Muscle layer of duodenum (tissue), 2 donors: ENCODE results near the gene KIAA0513.
A peak's percentile ranks its signal among the peaks of the same experiment; 100 is the strongest.

Experiments used
- H3K27ac ChIP-seq: one replicate; pipeline ENCODE4 v1.7.0; 2013; ENCODE audit warnings: mild to moderate bottlenecking, low read length
- H3K27me3 ChIP-seq: one replicate; pipeline ENCODE4 v1.7.0; 2013; ENCODE audit warnings: low read depth, mild to moderate bottlenecking, control low read depth, low read length
- H3K36me3 ChIP-seq, 2 donors: one replicate each; pipeline ENCODE4 v1.7.0; 2013; ENCODE audit warnings: low read length in 2 of 2, control low read depth in 1 of 2, mild to moderate bottlenecking in 1 of 2; ENCODE audit not compliant: insufficient read depth in 2 of 2, control insufficient read depth in 1 of 2
- H3K4me1 ChIP-seq, 2 donors: one replicate each; pipeline ENCODE4 v1.7.0; 2013; ENCODE audit warnings: low read length in 2 of 2, mild to moderate bottlenecking in 2 of 2, control low read depth in 1 of 2, moderate library complexity in 1 of 2; ENCODE audit not compliant: insufficient read depth in 2 of 2, control insufficient read depth in 1 of 2
- H3K4me3 ChIP-seq, 2 donors: one replicate each; pipeline ENCODE4 v1.7.0; 2013; ENCODE audit warnings: low read length in 2 of 2, low read depth in 1 of 2, mild to moderate bottlenecking in 1 of 2
- H3K9me3 ChIP-seq, 2 donors: one replicate each; pipeline ENCODE4 v1.7.0; 2013; ENCODE audit warnings: low read length in 2 of 2, control low read depth in 1 of 2, mild to moderate bottlenecking in 1 of 2; ENCODE audit not compliant: control insufficient read depth in 1 of 2
- donor health status: healthy.

KIAA0513 gene

DNA sequence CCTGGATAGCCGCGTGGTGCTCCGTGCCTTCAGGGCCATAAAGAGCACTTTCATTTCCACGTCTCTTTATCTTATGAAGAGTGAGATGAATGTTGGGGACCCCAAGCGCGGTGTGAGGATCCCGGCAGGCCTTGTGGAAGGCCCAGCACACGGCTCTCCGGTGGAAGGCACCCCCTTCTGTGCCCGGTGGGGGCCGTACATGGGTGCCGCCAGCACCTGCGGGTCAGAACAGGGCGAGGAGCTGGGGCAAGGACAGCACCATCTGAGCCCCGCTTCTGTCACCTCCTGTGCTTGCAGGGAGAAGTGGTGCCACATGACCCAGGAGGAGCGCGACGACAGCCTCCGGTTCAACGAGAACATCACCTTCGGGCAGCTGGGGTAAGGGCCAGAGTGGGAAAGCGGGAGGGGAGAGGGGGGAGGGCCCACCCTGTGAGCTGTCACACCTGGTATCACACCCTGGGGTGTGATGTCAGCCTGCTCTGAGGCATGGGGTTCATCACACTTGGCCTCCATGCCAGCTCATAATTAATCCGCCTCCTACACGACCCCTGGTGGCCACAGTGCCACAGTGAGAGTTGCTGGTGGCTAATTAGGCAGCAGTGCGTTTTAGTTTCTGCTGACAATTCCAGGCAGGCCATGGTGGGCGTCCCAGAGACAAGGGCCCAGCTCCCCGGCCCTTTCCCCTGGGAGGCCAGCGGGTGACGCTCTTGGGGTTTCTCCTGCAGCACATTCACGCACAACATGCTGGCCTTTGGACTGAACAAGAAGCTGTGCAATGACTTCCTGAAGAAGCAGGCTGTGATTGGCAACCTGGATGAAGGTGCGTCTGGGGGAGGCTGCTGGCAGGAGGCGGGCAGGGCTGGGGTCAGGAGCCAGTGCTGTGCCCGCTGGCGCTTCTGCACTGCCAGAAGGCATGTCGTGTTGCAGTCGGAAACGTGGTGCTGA lies 59.0 kb downstream of the KIAA0513 start:
- Histone ChIP-seq H3K4me1 (peaks cover 6 to 22% of the 10 kb centered on the region in 2 donors), H3K4me3 (no peak overlapping the region), H3K27ac (peak overlapping the region; percentile 16), H3K27me3 (no peaks in the 10 kb centered on the region), H3K36me3 (peaks cover 0 to 35% of the 10 kb centered on the region in 2 donors), H3K9me3 (no peaks in the 10 kb centered on the region)

- peaks cover 0 to 30% of the 10 kb centered on the region in 2 donors for H3K36me3 ChIP-seq
- H3K27me3 ChIP-seq, result no peaks in the 10 kb centered on the region
- H3K4me3 ChIP-seq, result no peak overlapping the region
- H3K4me1 ChIP-seq, result peaks cover 6 to 22% of the 10 kb centered on the region in 2 donors
- no peaks in the 10 kb centered on the region for H3K9me3 ChIP-seq
- no peak overlapping the region for H3K27ac ChIP-seq
Observed at GRCh38 chr16:85087899-85088569, 60.4 kb downstream of the KIAA0513 start.

- Histone ChIP-seq H3K9me3 (no peaks in the 10 kb centered on the region), H3K4me1 (peaks cover 6 to 22% of the 10 kb centered on the region in 2 donors), H3K36me3 (peaks cover 0 to 30% of the 10 kb centered on the region in 2 donors), H3K4me3 (no peak overlapping the region), H3K27me3 (no peaks in the 10 kb centered on the region), H3K27ac (no peak overlapping the region)
Observed at GRCh38 chr16:85088570-85089199, 61.1 kb downstream of the KIAA0513 start.

- Histone ChIP-seq H3K4me1 (peaks cover 6 to 22% of the 10 kb centered on the region in 2 donors), H3K36me3 (peaks cover 0 to 30% of the 10 kb centered on the region in 2 donors), H3K27ac (no peak overlapping the region), H3K9me3 (no peaks in the 10 kb centered on the region), H3K4me3 (no peak overlapping the region), H3K27me3 (no peaks in the 10 kb centered on the region)
Observed at GRCh38 chr16:85089525-85089924, 61.9 kb downstream of the KIAA0513 start.

- Histone ChIP-seq H3K27me3 (no peaks in the 10 kb centered on the region), H3K4me1 (peaks cover 6 to 22% of the 10 kb centered on the region in 2 donors), H3K9me3 (no peaks in the 10 kb centered on the region), H3K36me3 (peaks cover 0 to 30% of the 10 kb centered on the region in 2 donors), H3K4me3 (no peak overlapping the region), H3K27ac (no peak overlapping the region)
Observed at GRCh38 chr16:85090181-85090580, 62.6 kb downstream of the KIAA0513 start.

GRCh38 chr16:85090873-85091521 lies 63.4 kb downstream of the KIAA0513 start:
- Histone ChIP-seq H3K4me3 (no peak overlapping the region), H3K36me3 (peaks cover 0 to 24% of the 10 kb centered on the region in 2 donors), H3K9me3 (no peaks in the 10 kb centered on the region), H3K27ac (no peak overlapping the region), H3K4me1 (peaks cover 6 to 22% of the 10 kb centered on the region in 2 donors), H3K27me3 (no peaks in the 10 kb centered on the region)

- no peak overlapping the region for H3K27ac ChIP-seq
Observed at GRCh38 chr16:85091522-85091910, 63.9 kb downstream of the KIAA0513 start.

GRCh38 chr16:85092309-85092708 lies 64.7 kb downstream of the KIAA0513 start:
- Histone ChIP-seq H3K4me1 (peaks cover 6 to 22% of the 10 kb centered on the region in 2 donors), H3K9me3 (no peaks in the 10 kb centered on the region), H3K4me3 (no peak overlapping the region), H3K27ac (no peak overlapping the region), H3K27me3 (no peaks in the 10 kb centered on the region), H3K36me3 (peaks cover 0 to 20% of the 10 kb centered on the region in 2 donors)

More at GRCh38 chr16:85091522-85091910, 63.9 kb downstream of the KIAA0513 start:
- H3K4me3 ChIP-seq, result no peak overlapping the region
- no peaks in the 10 kb centered on the region for H3K27me3 ChIP-seq
- peaks cover 6 to 22% of the 10 kb centered on the region in 2 donors for H3K4me1 ChIP-seq
- H3K9me3 ChIP-seq, result no peaks in the 10 kb centered on the region
- peaks cover 0 to 24% of the 10 kb centered on the region in 2 donors for H3K36me3 ChIP-seq

DNA sequence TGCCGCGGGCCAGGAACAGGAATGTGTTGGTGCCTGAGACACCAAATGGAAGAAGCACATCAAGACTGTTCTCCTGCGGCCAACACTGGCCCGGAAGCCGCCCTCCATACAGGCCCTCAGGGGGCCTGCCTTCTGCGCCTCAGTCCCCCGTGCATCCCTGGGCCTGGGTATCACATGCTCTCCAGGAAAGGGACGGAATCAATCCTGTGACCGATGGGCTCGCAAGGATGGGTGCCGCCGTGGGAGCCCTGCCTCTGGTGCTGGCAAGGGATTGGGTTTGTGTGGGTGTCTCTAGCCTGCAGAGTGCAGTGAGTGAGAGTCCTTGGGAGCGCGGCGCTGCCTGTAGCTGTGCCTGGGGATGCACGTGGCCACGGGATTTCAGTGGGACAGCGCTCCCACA lies 65.3 kb downstream of the KIAA0513 start:
- Histone ChIP-seq H3K27ac (no peak overlapping the region), H3K9me3 (no peaks in the 10 kb centered on the region), H3K4me3 (no peak overlapping the region), H3K36me3 (peaks cover 0 to 15% of the 10 kb centered on the region in 2 donors), H3K27me3 (no peaks in the 10 kb centered on the region), H3K4me1 (peaks cover 6 to 22% of the 10 kb centered on the region in 2 donors)

DNA sequence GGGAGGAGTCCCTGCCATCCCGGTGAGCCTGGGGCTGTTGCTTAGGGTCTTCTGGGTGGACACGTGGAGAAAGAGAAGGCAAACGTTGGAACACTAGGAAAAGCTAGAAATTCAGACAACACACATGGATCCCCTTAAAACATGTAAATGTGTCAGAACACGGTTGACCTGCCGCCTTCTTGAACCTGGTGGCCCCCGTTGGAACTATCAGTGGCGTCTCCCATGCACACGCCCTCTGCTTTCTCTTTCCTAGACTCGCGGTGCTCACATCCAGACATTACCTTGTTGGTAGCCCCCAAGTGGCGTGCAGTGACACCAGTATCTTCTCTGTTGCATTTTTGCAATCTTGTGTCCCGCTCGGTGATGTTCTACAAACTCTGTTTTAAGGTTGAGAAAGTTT lies 66.1 kb downstream of the KIAA0513 start:
- Histone ChIP-seq H3K27ac (no peak overlapping the region), H3K4me1 (peaks cover 6 to 22% of the 10 kb centered on the region in 2 donors), H3K27me3 (no peaks in the 10 kb centered on the region), H3K36me3 (peaks cover 0 to 7% of the 10 kb centered on the region in 2 donors), H3K9me3 (no peaks in the 10 kb centered on the region), H3K4me3 (no peak overlapping the region)
